Activated CD8-positive, alpha-beta memory T cell treated with anti-CD3 and anti-CD28 coated beads, Interleukin-2, amount 10 ng/mL, durations not matched to agents 7 days and 5 days (primary cell): Measurements from ENCODE around the gene GOLGA5. TPM values are rescaled to one million over a fixed set of nuclear protein-coding genes. Genes with fewer than 3 reads are reported as not detected.

Source experiments
- ATAC-seq: fragments of 150-1000 bp; cut with Tn5 transposase; one replicate; pipeline ENCODE4 v1.10.0; 2021; ENCODE audit warnings: moderate library complexity
- CTCF ChIA-PET: fragments of 350-600 bp; sonication (Branson Sonifier 250); formaldehyde crosslinking; loops from one replicate; lab custom pipeline; 2021; ENCODE audit warnings: antibody characterized with exemption; lab: Charles Lee
- DNase-seq: peaks from one replicate; pipeline ENCODE4 v3.0.0-alpha.2; 2020
- H3K27ac Mint-ChIP-seq: one replicate; pipeline ENCODE4 v1.8.0; 2021; ENCODE audit warnings: mild to moderate bottlenecking, mixed read lengths
- H3K27me3 Mint-ChIP-seq: one replicate; pipeline ENCODE4 v1.8.0; 2021; ENCODE audit warnings: mixed read lengths
- H3K36me3 Mint-ChIP-seq: one replicate; pipeline ENCODE4 v1.8.0; 2021; ENCODE audit warnings: mild to moderate bottlenecking, mixed read lengths
- H3K4me1 Mint-ChIP-seq: one replicate; pipeline ENCODE4 v1.8.0; 2021; ENCODE audit warnings: mixed read lengths
- H3K4me3 Mint-ChIP-seq: one replicate; pipeline ENCODE4 v1.8.0; 2021; ENCODE audit warnings: mild to moderate bottlenecking, moderate library complexity, mixed read lengths
- H3K9me3 Mint-ChIP-seq: one replicate; pipeline ENCODE4 v1.8.0; 2022; ENCODE audit warnings: low read depth, mixed read lengths
- total RNA-seq, 2 experiments: library from RNA; stranded (reverse); gene quantifications; one replicate each; pipeline ENCODE4 v1.2.3, GENCODE V29; 2021

Gene GOLGA5
- total RNA-seq, 2 experiments from 2014 or later = 18.5 to 19.7 TPM

- no peaks in the 10 kb centered on the region for H3K4me1 Mint-ChIP-seq
- CTCF ChIA-PET = no interaction called here
- H3K9me3 Mint-ChIP-seq = no peaks in the 10 kb centered on the region
- H3K4me3 Mint-ChIP-seq = no peak overlapping the region
- H3K27ac Mint-ChIP-seq = no peak overlapping the region
- no peak for DNase-seq
- no peaks in the 10 kb centered on the region for H3K36me3 Mint-ChIP-seq
- ATAC-seq = no peak
- H3K27me3 Mint-ChIP-seq = peaks cover 9% of the 10 kb centered on the region
Observed at GRCh38 chr14:92860049-92860840, 66.1 kb downstream of the GOLGA5 start.

GRCh38 chr14:92861856-92862745 is 68.0 kb downstream of the GOLGA5 start:
- H3K4me1 Mint-ChIP-seq = no peaks in the 10 kb centered on the region
- no peaks in the 10 kb centered on the region for H3K9me3 Mint-ChIP-seq
- no peak for DNase-seq
- ATAC-seq = no peak
- CTCF ChIA-PET = no interaction called here
- H3K27me3 Mint-ChIP-seq = peaks cover 2% of the 10 kb centered on the region
- no peak overlapping the region for H3K27ac Mint-ChIP-seq
- no peaks in the 10 kb centered on the region for H3K36me3 Mint-ChIP-seq
- no peak overlapping the region for H3K4me3 Mint-ChIP-seq

DNA sequence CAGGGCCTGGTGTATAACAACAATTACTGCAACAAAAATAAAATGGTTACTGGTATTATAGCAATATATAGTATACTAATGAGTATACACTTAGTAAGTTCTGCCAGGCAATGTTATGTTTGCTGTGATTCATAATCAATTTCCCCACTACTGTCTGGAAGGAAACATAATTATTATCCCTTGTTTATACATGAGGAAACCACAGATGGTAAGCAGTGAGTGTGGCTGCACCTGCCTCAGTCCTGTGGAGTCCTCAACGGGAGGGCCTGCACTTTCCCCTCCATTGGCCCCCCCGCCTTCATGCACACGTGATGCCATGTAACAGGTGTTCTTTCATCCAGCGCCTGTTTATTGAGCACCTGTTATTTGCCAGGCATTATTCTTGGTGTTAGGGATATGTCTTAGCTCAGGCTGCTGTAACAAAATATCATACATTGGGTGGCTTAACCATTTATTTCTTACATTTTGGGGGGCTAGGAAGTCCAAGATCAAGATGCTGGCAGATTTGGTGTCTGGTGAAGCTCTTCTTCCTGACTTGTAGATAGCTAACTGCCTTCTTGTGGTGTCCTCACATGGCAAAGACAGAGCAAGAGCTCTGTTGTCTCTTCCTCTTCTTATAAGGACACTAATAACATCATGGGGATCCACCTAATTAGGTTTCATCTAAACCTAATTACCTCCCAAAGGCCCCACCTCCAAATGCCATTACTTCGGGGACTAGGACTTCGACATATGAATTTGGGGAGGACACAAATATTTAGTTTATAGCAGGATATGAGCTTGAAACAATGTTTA is 69.4 kb downstream of the GOLGA5 start:
- Mint-ChIP-seq H3K4me1 (no peaks in the 10 kb centered on the region), H3K27ac (no peak overlapping the region), H3K27me3 (peaks cover 2% of the 10 kb centered on the region), H3K36me3 (no peaks in the 10 kb centered on the region), H3K9me3 (no peaks in the 10 kb centered on the region), H3K4me3 (no peak overlapping the region)
- ATAC-seq (no peak), DNase-seq (no peak)
- CTCF ChIA-PET = no interaction called here

DNA sequence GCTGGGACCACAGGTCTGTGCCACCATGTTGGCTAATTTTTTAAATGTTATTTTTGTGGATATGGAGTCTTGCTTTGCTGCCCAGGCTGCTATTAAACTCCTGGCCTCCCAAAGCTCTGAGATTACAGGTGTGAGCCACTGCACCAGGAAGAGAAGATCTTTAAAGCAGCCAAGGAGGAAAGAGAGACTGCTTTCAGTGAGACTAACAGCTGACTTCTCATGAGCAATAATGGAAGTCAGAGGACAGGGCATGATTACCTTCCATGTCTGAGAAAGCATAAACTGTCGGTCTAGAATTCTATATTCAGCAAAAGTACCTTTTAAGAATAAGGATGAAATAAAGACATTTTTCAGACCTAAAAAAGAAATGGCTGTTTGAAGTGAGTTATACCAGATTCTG is 71.6 kb downstream of the GOLGA5 start:
- Mint-ChIP-seq H3K4me1 (no peaks in the 10 kb centered on the region), H3K4me3 (no peak overlapping the region), H3K27me3 (peaks cover 2% of the 10 kb centered on the region), H3K27ac (no peak overlapping the region), H3K9me3 (no peaks in the 10 kb centered on the region), H3K36me3 (no peaks in the 10 kb centered on the region)
- DNase-seq = no peak
- no peak for ATAC-seq
- CTCF ChIA-PET = no interaction called here

GRCh38 chr14:92866181-92866752 is 72.2 kb downstream of the GOLGA5 start:
- CTCF ChIA-PET = no interaction called here
- H3K9me3 Mint-ChIP-seq = no peaks in the 10 kb centered on the region
- no peak overlapping the region for H3K27ac Mint-ChIP-seq

GRCh38 chr14:92866901-92867865 is 73.1 kb downstream of the GOLGA5 start:
- ATAC-seq (no peak), DNase-seq (no peak)
- Mint-ChIP-seq H3K36me3 (no peaks in the 10 kb centered on the region), H3K27ac (no peak overlapping the region), H3K9me3 (no peaks in the 10 kb centered on the region), H3K4me3 (no peak overlapping the region), H3K27me3 (peaks cover 2% of the 10 kb centered on the region), H3K4me1 (no peaks in the 10 kb centered on the region)
- CTCF ChIA-PET = no interaction called here

More at GRCh38 chr14:92866181-92866752, 72.2 kb downstream of the GOLGA5 start:
- Mint-ChIP-seq H3K27me3 (peaks cover 2% of the 10 kb centered on the region), H3K36me3 (no peaks in the 10 kb centered on the region), H3K4me3 (no peak overlapping the region), H3K4me1 (no peaks in the 10 kb centered on the region)
- no peak for ATAC-seq
- DNase-seq = no peak

DNA sequence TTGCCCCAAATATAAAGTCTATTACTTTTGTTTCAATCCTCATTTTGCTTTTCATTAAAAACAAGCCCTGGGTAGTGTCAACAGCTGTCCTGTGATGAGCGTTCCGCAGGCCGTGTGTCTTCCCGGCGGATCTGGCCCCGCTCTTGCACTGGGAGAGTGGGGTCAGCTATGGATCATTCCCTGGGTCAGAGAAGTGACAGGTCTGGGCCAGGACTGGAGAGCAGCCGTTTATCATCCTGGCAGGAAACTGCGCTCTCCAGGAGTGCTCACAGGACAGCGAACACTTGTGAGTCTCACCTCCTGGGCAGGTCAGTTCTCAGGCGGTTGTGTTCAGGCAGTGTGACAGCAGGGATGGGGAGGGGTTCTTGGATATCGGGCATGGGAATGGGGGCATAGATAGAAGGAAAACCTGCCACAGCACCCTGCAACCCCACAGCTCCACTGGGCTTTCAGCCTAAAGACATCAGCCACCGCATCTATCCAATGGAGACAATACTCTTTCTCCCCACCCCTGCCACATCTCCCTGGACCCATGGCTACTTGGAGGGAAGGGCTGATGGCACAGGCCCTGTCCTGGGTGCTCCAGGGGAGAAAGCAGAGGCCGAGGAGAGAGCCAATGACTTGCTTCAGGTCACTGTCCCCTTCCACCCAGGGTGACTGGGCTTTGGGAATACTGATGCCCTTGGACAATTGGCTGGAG is 81.0 kb downstream of the GOLGA5 start:
- no peaks in the 10 kb centered on the region for H3K4me1 Mint-ChIP-seq
- H3K27me3 Mint-ChIP-seq = peaks cover 41% of the 10 kb centered on the region
- ATAC-seq (no peak), DNase-seq (no peak)
- H3K4me3 Mint-ChIP-seq = no peak overlapping the region
- H3K36me3 Mint-ChIP-seq = no peaks in the 10 kb centered on the region
- H3K9me3 Mint-ChIP-seq = no peaks in the 10 kb centered on the region
- CTCF ChIA-PET = no interaction called here
- no peak overlapping the region for H3K27ac Mint-ChIP-seq

- no peaks in the 10 kb centered on the region for H3K9me3 Mint-ChIP-seq
- H3K4me1 Mint-ChIP-seq = no peaks in the 10 kb centered on the region
- CTCF ChIA-PET = no interaction called here
- ATAC-seq (no peak), DNase-seq (no peak)
- H3K27ac Mint-ChIP-seq = no peak overlapping the region
- H3K36me3 Mint-ChIP-seq = no peaks in the 10 kb centered on the region
- H3K27me3 Mint-ChIP-seq = peaks cover 57% of the 10 kb centered on the region
- H3K4me3 Mint-ChIP-seq = no peak overlapping the region
Observed at GRCh38 chr14:92877757-92878431, 83.8 kb downstream of the GOLGA5 start.

DNA sequence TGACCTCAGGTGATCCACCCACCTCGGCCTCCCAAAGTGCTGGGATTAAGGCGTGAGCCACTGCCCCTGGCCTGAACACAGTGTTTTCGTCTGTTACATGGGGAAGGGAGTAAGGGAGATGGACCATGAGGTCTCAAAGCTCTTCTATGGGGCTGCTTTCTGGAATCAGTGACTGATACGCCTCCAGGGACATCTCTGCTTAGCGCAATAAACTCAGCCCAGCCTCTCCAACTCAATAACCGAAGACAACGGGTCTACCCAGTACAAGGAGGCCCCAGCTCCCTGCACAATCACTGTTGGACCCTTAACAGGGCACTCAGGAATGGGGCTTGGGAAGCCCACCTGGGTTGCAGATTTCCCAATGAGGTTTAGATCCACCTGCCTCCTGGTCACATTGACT is 86.2 kb downstream of the GOLGA5 start:
- Mint-ChIP-seq H3K9me3 (no peaks in the 10 kb centered on the region), H3K4me1 (no peaks in the 10 kb centered on the region), H3K27me3 (peaks cover 57% of the 10 kb centered on the region), H3K36me3 (no peaks in the 10 kb centered on the region), H3K4me3 (no peak overlapping the region), H3K27ac (no peak overlapping the region)
- ATAC-seq (no peak), DNase-seq (no peak)
- CTCF ChIA-PET = interaction anchor here (0.8 to 0.9 kb wide), 2 partner anchors 16 to 251 kb away, joined by 3 to 4 read pairs; no protein-coding TSS in a partner anchor

DNA sequence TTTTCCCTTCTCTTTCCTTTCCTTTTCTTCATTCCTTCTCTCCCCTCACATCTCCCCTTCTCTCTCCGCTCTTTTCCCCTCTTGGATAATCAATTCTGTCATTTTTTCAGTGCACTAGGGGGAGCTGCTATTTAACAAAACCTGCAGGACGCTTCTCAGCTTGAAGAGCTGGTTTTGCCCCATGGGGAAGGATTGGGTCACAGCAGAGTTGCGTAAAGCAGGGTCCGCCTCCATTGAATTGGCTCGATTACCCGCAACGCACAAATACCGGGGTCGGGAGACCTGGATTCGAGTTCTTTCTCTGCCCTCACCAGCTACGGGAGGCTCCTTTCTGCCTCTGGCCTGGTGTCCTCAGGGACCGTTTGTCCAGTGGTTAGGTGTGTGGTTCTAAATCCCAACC is 86.7 kb downstream of the GOLGA5 start:
- Mint-ChIP-seq H3K4me3 (no peak overlapping the region), H3K4me1 (no peaks in the 10 kb centered on the region), H3K36me3 (no peaks in the 10 kb centered on the region), H3K27me3 (peaks cover 59% of the 10 kb centered on the region), H3K27ac (no peak overlapping the region), H3K9me3 (no peaks in the 10 kb centered on the region)
- CTCF ChIA-PET = interaction anchor here (0.8 kb wide), 1 partner anchor 251 kb away, joined by 4 read pairs; no protein-coding TSS in a partner anchor
- ATAC-seq (no peak), DNase-seq (no peak)

GRCh38 chr14:92883066-92883465 is 89.0 kb downstream of the GOLGA5 start:
- Mint-ChIP-seq H3K9me3 (no peaks in the 10 kb centered on the region), H3K4me1 (no peaks in the 10 kb centered on the region), H3K4me3 (no peak overlapping the region), H3K27ac (no peak overlapping the region), H3K36me3 (no peaks in the 10 kb centered on the region), H3K27me3 (peaks cover 44% of the 10 kb centered on the region)
- CTCF ChIA-PET = no interaction called here
- DNase-seq (no peak), ATAC-seq (no peak)
